HG03175 (cell line): Measurements from ENCODE around the gene NDRG2.
"Not testable (repeated sequence)": the region's sequence is repeated elsewhere in the genome, so short reads cannot be mapped to it uniquely, and the experiment has no call there.

ENCODE experiments used
- ATAC-seq: cut with Tn5 transposase; IDR thresholded peaks from one replicate; pipeline ENCODE4 v1.9.1; 2021; ENCODE audit warnings: mild to moderate bottlenecking, moderate library complexity; ENCODE audit not compliant: unreplicated experiment

Gene NDRG2

DNA sequence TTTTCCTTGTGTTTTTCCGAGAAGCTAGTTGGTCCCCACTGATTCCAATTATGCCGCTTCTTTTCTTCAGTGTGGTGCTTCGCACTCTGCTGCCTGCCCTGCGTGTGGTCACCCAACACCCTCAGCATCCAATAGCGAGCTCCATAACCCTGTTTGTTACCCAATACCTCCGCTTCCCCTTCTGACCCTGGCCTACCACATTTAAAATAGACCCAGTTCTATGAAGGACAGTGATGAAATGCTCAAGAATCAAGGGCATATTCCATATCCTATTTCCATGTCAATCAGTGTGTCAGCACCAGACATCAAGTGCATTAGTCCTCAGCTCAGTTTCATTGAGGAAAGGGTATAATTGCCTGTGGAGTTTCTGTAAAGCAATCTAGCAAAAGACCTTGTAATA, 9.5 kb downstream of the NDRG2 start:
- no peak for ATAC-seq

DNA sequence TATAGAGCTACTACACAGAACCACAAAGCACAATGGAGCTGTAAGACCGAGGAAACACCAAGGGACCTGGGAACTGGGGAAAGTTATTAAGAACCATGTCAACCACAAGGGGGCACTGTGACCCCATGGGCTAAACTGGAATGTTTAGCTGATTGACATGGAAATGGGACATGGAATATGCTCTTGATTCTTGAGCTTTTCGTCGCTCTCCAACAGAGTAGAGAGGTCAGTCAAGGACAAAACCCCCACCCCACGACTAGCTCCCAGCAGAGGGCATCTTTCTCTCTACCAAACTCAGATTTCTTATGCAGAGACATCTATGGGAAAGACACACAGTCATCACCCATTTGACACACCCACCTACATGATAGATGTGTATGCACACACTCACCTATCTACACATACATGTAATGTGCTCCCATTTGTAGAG, 10.1 kb downstream of the NDRG2 start:
- peak; percentile 62 for ATAC-seq

DNA sequence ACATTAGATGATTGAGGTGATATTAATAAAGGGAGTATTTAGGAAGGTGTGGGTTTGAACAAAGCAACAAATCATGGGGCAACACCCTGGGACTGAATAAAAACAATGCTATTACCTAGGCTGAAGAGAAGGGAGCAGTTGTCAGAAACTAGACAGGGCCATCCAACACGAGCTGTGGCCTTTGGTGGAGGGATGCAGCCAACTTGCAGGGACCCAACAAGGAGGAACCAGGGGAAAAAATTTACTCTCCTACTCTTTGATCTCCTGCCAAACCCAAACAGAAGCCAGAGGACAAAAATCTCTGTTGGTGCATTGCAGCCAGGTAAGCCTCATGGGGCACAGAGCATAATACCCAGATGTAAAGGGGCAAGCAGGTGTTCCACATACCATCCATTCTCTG, 13.7 kb downstream of the NDRG2 start:
- ATAC-seq: no peak

GRCh38 chr14:21009721-21010120, 15.1 kb downstream of the NDRG2 start:
- ATAC-seq: not testable (repeated sequence)

- ATAC-seq: no peak
Measured at GRCh38 chr14:21003788-21004346, 21.0 kb downstream of the NDRG2 start.

DNA sequence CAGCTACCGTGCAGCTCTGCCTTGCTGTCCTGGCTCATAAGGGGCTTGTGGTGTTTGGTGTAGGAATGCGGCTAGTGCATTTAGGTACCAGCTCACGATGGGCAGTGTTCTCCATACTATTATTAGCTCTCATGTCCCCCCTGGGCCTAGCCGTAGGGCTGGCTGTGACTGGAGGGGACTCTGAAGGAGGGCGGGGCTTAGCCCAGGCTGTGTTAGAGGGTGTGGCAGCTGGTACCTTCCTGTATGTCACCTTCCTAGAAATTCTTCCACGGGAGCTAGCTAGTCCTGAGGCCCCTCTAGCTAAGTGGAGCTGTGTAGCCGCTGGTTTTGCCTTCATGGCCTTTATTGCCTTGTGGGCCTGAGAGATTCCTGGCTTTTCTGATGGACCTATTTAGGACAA, 23.6 kb downstream of the NDRG2 start:
- ATAC-seq: no peak

GRCh38 chr14:20999591-20999990, 25.3 kb downstream of the NDRG2 start:
- no peak for ATAC-seq

DNA sequence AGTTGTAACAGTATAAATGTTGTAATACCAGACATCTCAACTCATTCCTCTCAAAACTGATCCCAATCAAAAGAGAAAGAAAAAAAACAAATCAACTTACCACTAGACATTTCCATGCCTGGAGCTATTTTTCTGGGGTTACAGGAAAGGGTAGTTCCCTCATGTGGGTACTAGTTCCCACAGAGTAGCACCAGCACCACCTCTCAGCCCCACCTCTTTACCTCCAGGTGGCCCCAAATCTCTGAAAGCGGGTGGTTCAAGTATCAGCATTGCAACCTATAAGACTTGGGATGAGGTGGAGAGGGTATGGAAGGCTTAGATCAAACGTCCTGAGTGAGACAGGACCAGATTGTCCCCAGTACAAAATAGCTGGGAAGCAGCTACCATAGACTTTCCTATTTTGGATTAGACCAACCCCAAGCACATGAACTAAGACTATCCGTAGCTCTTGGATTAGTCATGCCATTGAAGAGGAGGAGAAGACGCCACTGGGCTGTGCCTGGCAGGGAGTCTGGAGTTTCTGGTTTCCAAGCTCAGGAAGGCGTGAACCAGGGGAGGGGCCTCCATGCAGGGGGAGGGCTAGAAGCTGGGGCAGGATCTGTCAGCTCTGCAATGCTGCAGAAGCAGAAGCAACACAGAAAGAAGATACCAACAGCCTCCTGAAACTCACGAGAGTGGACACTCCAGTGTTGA, 26.0 kb downstream of the NDRG2 start, which contains the start of gene SLC39A2:
SLC39A2 (plus strand) TSS at position 620 of the 693 bp plus-strand sequence. CDS start 154 bp downstream, outside the sequence.
- ATAC-seq: no peak

DNA sequence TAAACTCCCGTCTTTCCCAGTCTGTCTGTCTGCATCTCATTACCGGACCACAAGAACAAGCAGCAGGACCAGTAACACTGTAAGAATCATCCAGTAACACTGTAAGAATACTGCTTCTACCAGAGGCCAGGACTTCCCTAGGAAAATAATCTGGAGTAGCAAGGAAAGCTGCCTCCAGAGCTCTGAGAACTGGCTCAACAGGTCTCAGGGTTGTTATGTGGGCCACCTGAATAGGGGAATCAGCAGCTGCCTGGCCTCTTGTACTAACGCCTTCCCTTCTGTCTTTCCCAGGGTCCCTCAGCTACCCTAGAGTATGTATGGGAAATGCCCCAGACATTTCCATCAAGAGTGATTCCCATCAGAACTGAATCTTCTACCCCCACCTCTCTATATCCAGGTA, 26.7 kb downstream of the NDRG2 start:
- no peak for ATAC-seq

GRCh38 chr14:20997564-20997963, 27.3 kb downstream of the NDRG2 start:
- no peak for ATAC-seq

DNA sequence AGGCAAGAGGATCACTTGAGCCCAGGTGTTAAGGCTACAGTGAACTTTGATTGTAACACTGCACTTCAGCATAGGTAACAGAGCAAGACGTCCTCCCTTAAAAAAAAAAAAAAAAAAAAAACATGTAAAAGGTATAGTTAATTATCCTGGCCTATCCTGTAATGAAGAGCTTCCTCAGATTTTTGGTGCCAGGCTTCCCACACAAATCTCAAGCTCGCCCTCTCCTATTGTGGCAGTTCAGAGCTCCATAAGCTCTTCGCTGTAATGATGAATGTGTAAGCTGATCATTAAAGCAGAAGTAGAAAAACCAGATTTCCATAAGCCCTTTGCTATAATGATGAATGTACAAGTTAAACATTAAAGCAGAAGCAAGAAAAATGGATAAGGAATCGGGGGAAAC, 27.7 kb downstream of the NDRG2 start:
- no peak for ATAC-seq

GRCh38 chr14:20996521-20996920, 28.3 kb downstream of the NDRG2 start:
- no peak for ATAC-seq

DNA sequence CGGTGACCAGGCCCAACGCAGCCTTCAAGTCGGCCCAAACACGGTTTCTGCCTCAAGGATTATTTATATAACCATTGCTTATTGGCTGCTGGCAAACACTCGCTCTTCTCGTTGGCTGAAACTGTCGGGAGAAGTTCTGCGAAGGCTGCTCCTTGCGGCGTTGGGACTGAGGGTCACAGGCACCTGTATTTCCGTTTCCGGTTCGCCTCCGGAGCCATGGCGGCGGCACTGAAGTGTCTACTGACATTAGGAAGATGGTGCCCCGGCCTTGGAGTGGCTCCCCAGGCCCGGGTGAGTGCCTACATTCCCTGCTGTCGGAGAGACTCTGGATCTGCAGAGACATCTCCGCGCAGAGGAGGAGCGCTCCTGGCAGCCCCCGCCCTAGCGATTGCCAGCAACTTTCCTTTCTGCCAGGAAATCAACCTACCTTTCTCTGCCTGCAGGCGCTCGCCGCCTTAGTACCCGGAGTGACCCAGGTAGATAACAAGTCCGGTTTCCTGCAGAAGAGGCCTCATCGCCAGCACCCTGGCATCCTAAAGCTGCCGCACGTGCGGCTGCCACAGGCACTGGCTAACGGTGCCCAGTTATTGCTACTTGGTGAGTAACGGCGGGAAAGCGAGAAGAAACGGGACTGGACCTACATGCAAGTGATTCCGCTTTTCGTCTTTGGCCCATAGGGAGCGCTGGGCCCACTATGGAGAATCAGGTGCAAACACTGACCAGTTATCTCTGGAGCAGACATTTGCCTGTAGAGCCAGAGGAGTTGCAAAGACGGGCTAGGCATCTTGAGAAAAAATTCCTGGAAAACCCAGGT, 34.9 kb downstream of the NDRG2 start, which contains the start of gene METTL17:
METTL17 (plus strand) TSS at position 194 of the 814 bp plus-strand sequence; CDS start at position 217, 23 bp downstream.
- ATAC-seq: peak; percentile 96

DNA sequence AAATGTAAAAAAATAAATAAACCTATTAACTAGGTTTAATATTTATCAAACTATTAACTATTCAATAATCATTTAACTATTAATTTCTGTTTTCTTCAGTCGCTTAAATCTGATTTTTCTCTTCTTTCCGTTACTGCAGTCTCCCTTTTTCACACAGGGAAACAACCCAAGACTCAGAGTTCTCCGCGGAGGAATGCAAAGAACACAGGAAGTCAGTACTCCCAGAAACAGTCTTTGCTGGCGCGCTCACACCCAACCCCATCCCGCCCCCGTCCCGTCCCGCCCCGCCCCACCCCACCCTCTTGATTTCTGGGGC, 35.4 kb downstream of the NDRG2 start:
- no peak for ATAC-seq

GRCh38 chr14:20988717-20989470, 36.0 kb downstream of the NDRG2 start:
- ATAC-seq: no peak

- ATAC-seq: no peak
Measured at GRCh38 chr14:20986811-20987210, 38.0 kb downstream of the NDRG2 start.

- not testable (repeated sequence) for ATAC-seq
Measured at GRCh38 chr14:20985650-20986049, 39.2 kb downstream of the NDRG2 start.

DNA sequence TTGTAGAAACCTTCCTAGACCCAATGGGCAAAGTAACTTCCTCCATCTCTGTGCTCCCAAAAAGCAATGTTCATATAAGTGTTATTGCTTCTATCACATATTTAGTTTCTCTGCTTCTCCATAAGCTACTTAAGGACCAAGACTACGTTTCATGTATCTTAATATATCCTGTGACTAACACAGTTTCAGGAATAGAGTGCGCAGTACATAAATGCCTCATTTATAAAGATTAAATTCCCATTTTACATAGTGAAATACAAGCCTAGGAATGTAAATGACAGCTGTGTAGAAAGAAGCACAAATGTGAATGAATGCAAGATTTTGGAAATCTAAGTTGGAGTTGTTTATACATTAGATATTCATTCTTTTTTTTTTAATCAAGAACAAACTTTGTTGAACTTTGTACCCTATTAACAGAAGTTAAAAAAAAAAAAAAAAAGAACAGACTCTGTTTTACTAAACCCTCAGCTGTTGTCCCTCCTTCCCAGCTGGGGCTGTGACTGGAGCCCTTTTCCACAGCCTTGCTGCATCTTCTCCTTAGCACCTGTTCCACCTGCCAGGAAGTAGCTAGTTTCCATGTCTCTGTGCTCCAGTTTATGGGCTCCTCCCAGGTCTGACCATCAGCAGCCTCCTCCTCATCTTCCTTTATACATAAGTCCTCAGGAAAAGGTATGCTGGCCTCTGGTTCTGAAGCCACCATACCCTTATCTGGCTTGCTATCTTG, 42.1 kb downstream of the NDRG2 start:
- no peak for ATAC-seq

GRCh38 chr14:20980906-20981305, 44.0 kb downstream of the NDRG2 start:
- ATAC-seq: no peak

- no peak for ATAC-seq
Measured at GRCh38 chr14:20978687-20979086, 46.2 kb downstream of the NDRG2 start.
